ENCODE results near the gene XYLT2.

GRCh38 chr17:50311112-50311460, 34.8 kb upstream of the XYLT2 start:
- TF ChIP-seq, protein P1, sequence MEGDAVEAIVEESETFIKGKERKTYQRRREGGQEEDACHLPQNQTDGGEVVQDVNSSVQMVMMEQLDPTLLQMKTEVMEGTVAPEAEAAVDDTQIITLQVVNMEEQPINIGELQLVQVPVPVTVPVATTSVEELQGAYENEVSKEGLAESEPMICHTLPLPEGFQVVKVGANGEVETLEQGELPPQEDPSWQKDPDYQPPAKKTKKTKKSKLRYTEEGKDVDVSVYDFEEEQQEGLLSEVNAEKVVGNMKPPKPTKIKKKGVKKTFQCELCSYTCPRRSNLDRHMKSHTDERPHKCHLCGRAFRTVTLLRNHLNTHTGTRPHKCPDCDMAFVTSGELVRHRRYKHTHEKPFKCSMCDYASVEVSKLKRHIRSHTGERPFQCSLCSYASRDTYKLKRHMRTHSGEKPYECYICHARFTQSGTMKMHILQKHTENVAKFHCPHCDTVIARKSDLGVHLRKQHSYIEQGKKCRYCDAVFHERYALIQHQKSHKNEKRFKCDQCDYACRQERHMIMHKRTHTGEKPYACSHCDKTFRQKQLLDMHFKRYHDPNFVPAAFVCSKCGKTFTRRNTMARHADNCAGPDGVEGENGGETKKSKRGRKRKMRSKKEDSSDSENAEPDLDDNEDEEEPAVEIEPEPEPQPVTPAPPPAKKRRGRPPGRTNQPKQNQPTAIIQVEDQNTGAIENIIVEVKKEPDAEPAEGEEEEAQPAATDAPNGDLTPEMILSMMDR (IDR thresholded peaks at IDR 0.05; ENCODE audit: insufficient read depth, low read depth, low read length), result no peak
- no peak for TF ChIP-seq EZH2 (IDR thresholded peaks at IDR 0.05; ENCODE audit: insufficient read depth, low read length)

Measured in astrocyte (in vitro differentiated cells and primary cell).